Endothelial cell (in vitro differentiated cells): ENCODE data around the gene PDCD11. TPM values are rescaled to one million over a fixed set of nuclear protein-coding genes. Genes with fewer than 3 reads are reported as not detected.

Experiments
- DNase-seq: peaks from one replicate; pipeline ENCODE4 v3.0.0; 2021; ENCODE audit warnings: low spot score
- H3K27ac Mint-ChIP-seq: one replicate; pipeline ENCODE4 v1.8.0; 2021; ENCODE audit warnings: mixed read lengths, inconsistent platforms; ENCODE audit not compliant: unreplicated experiment
- H3K27me3 Mint-ChIP-seq: one replicate; pipeline ENCODE4 v1.8.0; 2021; ENCODE audit warnings: mild to moderate bottlenecking, moderate library complexity, mixed read lengths, inconsistent platforms; ENCODE audit not compliant: unreplicated experiment
- H3K36me3 Mint-ChIP-seq: one replicate; pipeline ENCODE4 v1.8.0; 2021; ENCODE audit warnings: mild to moderate bottlenecking, low read depth, mixed read lengths, inconsistent platforms; ENCODE audit not compliant: unreplicated experiment
- H3K4me1 Mint-ChIP-seq: one replicate; pipeline ENCODE4 v1.8.0; 2021; ENCODE audit warnings: mild to moderate bottlenecking, mixed read lengths, inconsistent platforms; ENCODE audit not compliant: unreplicated experiment
- H3K4me3 Mint-ChIP-seq: one replicate; pipeline ENCODE4 v1.8.0; 2021; ENCODE audit warnings: mild to moderate bottlenecking, mixed read lengths, inconsistent platforms; ENCODE audit not compliant: unreplicated experiment
- H3K9me3 Mint-ChIP-seq: one replicate; pipeline ENCODE4 v1.8.0; 2021; ENCODE audit warnings: mixed read lengths, inconsistent platforms; ENCODE audit not compliant: unreplicated experiment
- CTCF ChIP-seq: fragments of 200-600 bp; sonication (generic); IDR thresholded peaks from one replicate; pipeline ENCODE4 v1.5.0; 2021; ENCODE audit warnings: antibody characterized with exemption; ENCODE audit not compliant: unreplicated experiment
- total RNA-seq: library from RNA; stranded (reverse); fragmentation: NEBNext Ultra II Directional; extraction: Animal tissue kit (Norgen Biotek cat#: 25700); gene quantifications from one replicate; pipeline ENCODE4 v1.2.1, GENCODE V29; 2021; ENCODE audit not compliant: unreplicated experiment

PDCD11 gene
- total RNA-seq, 1 donor from 2014 or later = 43.7 TPM

GRCh38 chr10:103457896-103458583 lies 61.6 kb downstream of the PDCD11 start:
- H3K36me3 Mint-ChIP-seq = no peaks in the 10 kb centered on the region
- peaks cover 4% of the 10 kb centered on the region for H3K4me1 Mint-ChIP-seq
- no peak overlapping the region for H3K4me3 Mint-ChIP-seq
- H3K27ac Mint-ChIP-seq = no peak overlapping the region
- DNase-seq = no peak
- H3K9me3 Mint-ChIP-seq = no peaks in the 10 kb centered on the region
- peaks cover 8% of the 10 kb centered on the region for H3K27me3 Mint-ChIP-seq
- no peak for TF ChIP-seq CTCF

GRCh38 chr10:103458720-103459119 lies 62.3 kb downstream of the PDCD11 start, which contains the start of gene CALHM1:
CALHM1 (minus strand) TSS chr10:103458900; CDS start chr10:103458751, 149 bp downstream.
- Mint-ChIP-seq H3K27ac (no peak within 1 kb of the TSS), H3K4me3 (no peak within 1 kb of the TSS), H3K27me3 (peaks cover 8% of the 10 kb centered on the region), H3K9me3 (no peaks in the 10 kb centered on the region), H3K4me1 (peaks cover 2% of the 10 kb centered on the region), H3K36me3 (no peaks in the 10 kb centered on the region)
- TF ChIP-seq CTCF = no peak
- no peak for DNase-seq

- Mint-ChIP-seq H3K36me3 (no peaks in the 10 kb centered on the region), H3K27me3 (peaks cover 8% of the 10 kb centered on the region), H3K4me3 (no peak overlapping the region), H3K4me1 (no peaks in the 10 kb centered on the region), H3K9me3 (no peaks in the 10 kb centered on the region), H3K27ac (no peak overlapping the region)
- no peak for TF ChIP-seq CTCF
- no peak for DNase-seq
These were observed 63.2 kb downstream of the PDCD11 start for GRCh38 chr10:103459615-103460014.

- H3K9me3 Mint-ChIP-seq = no peaks in the 10 kb centered on the region
- H3K4me1 Mint-ChIP-seq = peaks cover 6% of the 10 kb centered on the region
These were observed 67.1 kb downstream of the PDCD11 start for GRCh38 chr10:103463499-103463898.

More at GRCh38 chr10:103463499-103463898, 67.1 kb downstream of the PDCD11 start:
- no peak overlapping the region for H3K27ac Mint-ChIP-seq
- H3K27me3 Mint-ChIP-seq = peaks cover 7% of the 10 kb centered on the region
- no peak for DNase-seq
- H3K4me3 Mint-ChIP-seq = no peak overlapping the region
- no peaks in the 10 kb centered on the region for H3K36me3 Mint-ChIP-seq
- no peak for TF ChIP-seq CTCF
